Cardiac septum (tissue), 1 donor: ENCODE results near the gene RANBP1. TPM values are rescaled to one million over a fixed set of nuclear protein-coding genes. Genes with fewer than 3 reads are reported as not detected.

Experiments
- DNase-seq: peaks from one replicate; pipeline ENCODE4 v3.0.0-alpha.2; 2020; ENCODE audit warnings: low spot score
- intact Hi-C: fragments of 100-400 bp; cut with DNase I; formaldehyde crosslinking; loops from one replicate; pipeline ENCODE4 v1.14.0; 2022
- total RNA-seq: library from RNA; stranded (reverse); fragmentation: NEBNext Ultra II Directional; extraction: Animal tissue kit (Norgen Biotek cat#: 25700); gene quantifications from one replicate; pipeline ENCODE4 v1.2.1, GENCODE V29; 2021
- donor health status: DM: no; HTN: no; CAD: no.

Gene RANBP1
- total RNA-seq, 1 donor from 2014 or later: 45.9 TPM

- no peak for DNase-seq
- intact Hi-C loops: no loop called here
Measured at GRCh38 chr22:20106205-20106848, 9.6 kb upstream of the RANBP1 start.

- intact Hi-C loops: no loop called here
- no peak for DNase-seq
Measured at GRCh38 chr22:20106849-20107237, 9.1 kb upstream of the RANBP1 start.

- intact Hi-C loops: no loop called here
- no peak for DNase-seq
Measured at GRCh38 chr22:20107471-20107901, 8.4 kb upstream of the RANBP1 start.

GRCh38 chr22:20107951-20108756 lies 7.8 kb upstream of the RANBP1 start:
- DNase-seq: no peak
- intact Hi-C loops: no loop called here

GRCh38 chr22:20108757-20109230 lies 7.1 kb upstream of the RANBP1 start:
- intact Hi-C loops: no loop called here

GRCh38 chr22:20109411-20110358 lies 6.2 kb upstream of the RANBP1 start:
- intact Hi-C loops: loop anchor here (10.0 kb wide), 1 partner anchor 255 kb away; the partner anchor contains the start of genes GNB1L and RTL10

More at GRCh38 chr22:20108757-20109230, 7.1 kb upstream of the RANBP1 start:
- DNase-seq: no peak

GRCh38 chr22:20110359-20110985 lies 5.4 kb upstream of the RANBP1 start:
- intact Hi-C loops: loop anchor here (10.0 kb wide), 1 partner anchor 256 kb away; the partner anchor contains the start of genes GNB1L and RTL10
- DNase-seq: no peak

More at GRCh38 chr22:20109411-20110358, 6.2 kb upstream of the RANBP1 start:
- DNase-seq: no peak

- intact Hi-C loops: loop anchor here (10.0 kb wide), 1 partner anchor 256 kb away; the partner anchor contains the start of genes GNB1L and RTL10
- no peak for DNase-seq
Measured at GRCh38 chr22:20111045-20111688, 4.7 kb upstream of the RANBP1 start.

GRCh38 chr22:20111689-20112622 lies 3.9 kb upstream of the RANBP1 start:
- intact Hi-C loops: loop anchor here (10.0 kb wide), 1 partner anchor 257 kb away; the partner anchor contains the start of genes GNB1L and RTL10
- no peak for DNase-seq

- DNase-seq: no peak
- intact Hi-C loops: loop anchor here (10.0 kb wide), 1 partner anchor 258 kb away; the partner anchor contains the start of genes GNB1L and RTL10
Measured at GRCh38 chr22:20112623-20113511, 3.0 kb upstream of the RANBP1 start.

GRCh38 chr22:20113551-20114310 lies 2.2 kb upstream of the RANBP1 start:
- no peak for DNase-seq
- intact Hi-C loops: loop anchor here (10.0 kb wide), 1 partner anchor 259 kb away; the partner anchor contains the start of genes GNB1L and RTL10

GRCh38 chr22:20114506-20115475 lies 1.1 kb upstream of the RANBP1 start:
- intact Hi-C loops: loop anchor here (5.0 to 10.0 kb wide), 2 partner anchors 92 to 260 kb away; partner anchors contain the start of genes GNB1L, RTL10 and TANGO2
- DNase-seq: no peak

GRCh38 chr22:20116376-20116950 lies 559 bp downstream of the RANBP1 start:
- intact Hi-C loops: loop anchor here (5.0 to 10.0 kb wide), 2 partner anchors 94 to 262 kb away; partner anchors contain the start of genes GNB1L, RTL10 and TANGO2
- no peak for DNase-seq
